ENCODE data around the gene SRPK1. TPM values are rescaled to one million over a fixed set of nuclear protein-coding genes. Genes with fewer than 3 reads are reported as not detected.

SRPK1 gene
- total RNA-seq (2014; rRNA removed; shearing (Covaris generic); ENCODE audit: low replicate concordance): 94.4 and 104 TPM in 2 replicates

- peak; percentile 96 for DNase-seq
- H4K20me1 ChIP-seq (ENCODE audit: insufficient read depth, low read depth, low read length): peaks cover 9% of the 10 kb centered on the region; the same call in 1 of the 2 replicates
- H3K9ac ChIP-seq (ENCODE audit: low read length): peak within 1 kb of the TSS; percentile 95
- H3K4me3 ChIP-seq (ENCODE audit: low read length): peak within 1 kb of the TSS; percentile 89
- peak within 1 kb of the TSS; percentile 99 for H3K4me2 ChIP-seq (ENCODE audit: low read depth, low read length, poor library complexity, severe bottlenecking)
- peaks cover 29% of the 10 kb centered on the region for H3K4me1 ChIP-seq (ENCODE audit: low read length)
- H3K9me3 ChIP-seq (ENCODE audit: low read length): no peaks in the 10 kb centered on the region
- H3K27me3 ChIP-seq (ENCODE audit: low read length): no peaks in the 10 kb centered on the region
- H3K79me2 ChIP-seq (ENCODE audit: low read length): peaks cover 50% of the 10 kb centered on the region
- peak within 1 kb of the TSS; percentile 98 for H2AFZ ChIP-seq (ENCODE audit: low read length)
- no peaks in the 10 kb centered on the region for H3K9me2 ChIP-seq (replicated peaks; ENCODE audit: insufficient read depth, low read length)
- peak within 1 kb of the TSS; percentile 39; the same call in 1 of the 2 replicates for H3K27ac ChIP-seq (ENCODE audit: low read length)
- peaks cover 31% of the 10 kb centered on the region for H3K36me3 ChIP-seq (ENCODE audit: insufficient read depth, low read length)
These were observed at the start of gene SRPK1 for GRCh38 chr6:35920793-35921732. Gene SRPK1, minus strand, starts transcription at chr6:35921098. Its CDS starts 42 bp downstream, at chr6:35921056.

GRCh38 chr6:35970181-35970580 lies 49.3 kb upstream of the SRPK1 start:
- H3K27me3 ChIP-seq (ENCODE audit: low read length): no peaks in the 10 kb centered on the region
- no peaks in the 10 kb centered on the region for H4K20me1 ChIP-seq (ENCODE audit: insufficient read depth, low read depth, low read length)
- H3K4me1 ChIP-seq (ENCODE audit: low read length): no peaks in the 10 kb centered on the region
- H3K4me2 ChIP-seq (ENCODE audit: low read depth, low read length, poor library complexity, severe bottlenecking): no peak overlapping the region
- H3K9me3 ChIP-seq (ENCODE audit: low read length): no peaks in the 10 kb centered on the region
- H3K36me3 ChIP-seq (ENCODE audit: insufficient read depth, low read length): no peaks in the 10 kb centered on the region
- no peak overlapping the region for H3K4me3 ChIP-seq (ENCODE audit: low read length)
- no peak overlapping the region for H2AFZ ChIP-seq (ENCODE audit: low read length)
- no peak overlapping the region for H3K9ac ChIP-seq (ENCODE audit: low read length)
- no peaks in the 10 kb centered on the region for H3K9me2 ChIP-seq (replicated peaks; ENCODE audit: insufficient read depth, low read length)
- H3K79me2 ChIP-seq (ENCODE audit: low read length): no peaks in the 10 kb centered on the region
- H3K27ac ChIP-seq (ENCODE audit: low read length): no peak overlapping the region
- DNase-seq: no peak

- Histone ChIP-seq H4K20me1 (ENCODE audit: insufficient read depth, low read depth, low read length) (no peaks in the 10 kb centered on the region), H3K79me2 (ENCODE audit: low read length) (no peaks in the 10 kb centered on the region), H3K4me1 (ENCODE audit: low read length) (no peaks in the 10 kb centered on the region), H3K27me3 (ENCODE audit: low read length) (no peaks in the 10 kb centered on the region), H2AFZ (ENCODE audit: low read length) (no peak overlapping the region), H3K36me3 (ENCODE audit: insufficient read depth, low read length) (no peaks in the 10 kb centered on the region), H3K9me3 (ENCODE audit: low read length) (no peaks in the 10 kb centered on the region), H3K4me2 (ENCODE audit: low read depth, low read length, poor library complexity, severe bottlenecking) (no peak overlapping the region), H3K27ac (ENCODE audit: low read length) (no peak overlapping the region), H3K9ac (ENCODE audit: low read length) (no peak overlapping the region), H3K9me2 (replicated peaks; ENCODE audit: insufficient read depth, low read length) (no peaks in the 10 kb centered on the region), H3K4me3 (ENCODE audit: low read length) (no peak overlapping the region)
- no peak for DNase-seq
These were observed 48.7 kb upstream of the SRPK1 start for GRCh38 chr6:35969646-35970045.

GRCh38 chr6:35968821-35969220 lies 47.9 kb upstream of the SRPK1 start:
- H3K9ac ChIP-seq (ENCODE audit: low read length): no peak overlapping the region
- H3K27me3 ChIP-seq (ENCODE audit: low read length): no peaks in the 10 kb centered on the region
- H4K20me1 ChIP-seq (ENCODE audit: insufficient read depth, low read depth, low read length): no peaks in the 10 kb centered on the region
- no peak overlapping the region for H3K4me3 ChIP-seq (ENCODE audit: low read length)
- no peaks in the 10 kb centered on the region for H3K9me2 ChIP-seq (replicated peaks; ENCODE audit: insufficient read depth, low read length)
- H3K4me1 ChIP-seq (ENCODE audit: low read length): no peaks in the 10 kb centered on the region
- H2AFZ ChIP-seq (ENCODE audit: low read length): no peak overlapping the region
- H3K9me3 ChIP-seq (ENCODE audit: low read length): no peaks in the 10 kb centered on the region
- no peak overlapping the region for H3K27ac ChIP-seq (ENCODE audit: low read length)
- H3K4me2 ChIP-seq (ENCODE audit: low read depth, low read length, poor library complexity, severe bottlenecking): no peak overlapping the region
- no peaks in the 10 kb centered on the region for H3K36me3 ChIP-seq (ENCODE audit: insufficient read depth, low read length)
- DNase-seq: no peak
- no peaks in the 10 kb centered on the region for H3K79me2 ChIP-seq (ENCODE audit: low read length)

- Histone ChIP-seq H3K4me2 (ENCODE audit: low read depth, low read length, poor library complexity, severe bottlenecking) (no peak overlapping the region), H3K4me3 (ENCODE audit: low read length) (no peak overlapping the region), H2AFZ (ENCODE audit: low read length) (no peak overlapping the region), H3K9ac (ENCODE audit: low read length) (no peak overlapping the region), H3K4me1 (ENCODE audit: low read length) (no peaks in the 10 kb centered on the region), H3K9me3 (ENCODE audit: low read length) (no peaks in the 10 kb centered on the region), H3K36me3 (ENCODE audit: insufficient read depth, low read length) (no peaks in the 10 kb centered on the region), H3K79me2 (ENCODE audit: low read length) (no peaks in the 10 kb centered on the region), H3K27me3 (ENCODE audit: low read length) (no peaks in the 10 kb centered on the region), H3K27ac (ENCODE audit: low read length) (no peak overlapping the region), H3K9me2 (replicated peaks; ENCODE audit: insufficient read depth, low read length) (no peaks in the 10 kb centered on the region), H4K20me1 (ENCODE audit: insufficient read depth, low read depth, low read length) (no peaks in the 10 kb centered on the region)
- DNase-seq: no peak
These were observed 46.3 kb upstream of the SRPK1 start for GRCh38 chr6:35967076-35967774.

- Histone ChIP-seq H2AFZ (ENCODE audit: low read length) (no peak overlapping the region), H3K79me2 (ENCODE audit: low read length) (no peaks in the 10 kb centered on the region), H3K9me2 (replicated peaks; ENCODE audit: insufficient read depth, low read length) (no peaks in the 10 kb centered on the region), H4K20me1 (ENCODE audit: insufficient read depth, low read depth, low read length) (no peaks in the 10 kb centered on the region), H3K9ac (ENCODE audit: low read length) (no peak overlapping the region), H3K4me1 (ENCODE audit: low read length) (no peaks in the 10 kb centered on the region), H3K27ac (ENCODE audit: low read length) (no peak overlapping the region), H3K27me3 (ENCODE audit: low read length) (no peaks in the 10 kb centered on the region), H3K36me3 (ENCODE audit: insufficient read depth, low read length) (no peaks in the 10 kb centered on the region), H3K9me3 (ENCODE audit: low read length) (no peaks in the 10 kb centered on the region), H3K4me2 (ENCODE audit: low read depth, low read length, poor library complexity, severe bottlenecking) (no peak overlapping the region), H3K4me3 (ENCODE audit: low read length) (no peak overlapping the region)
- DNase-seq: no peak
These were observed 42.1 kb upstream of the SRPK1 start for GRCh38 chr6:35962779-35963560.

GRCh38 chr6:35960187-35960586 lies 39.3 kb upstream of the SRPK1 start:
- H3K4me1 ChIP-seq (ENCODE audit: low read length): no peaks in the 10 kb centered on the region
- no peak overlapping the region for H3K9ac ChIP-seq (ENCODE audit: low read length)
- no peaks in the 10 kb centered on the region for H3K9me3 ChIP-seq (ENCODE audit: low read length)
- H3K79me2 ChIP-seq (ENCODE audit: low read length): no peaks in the 10 kb centered on the region
- no peak overlapping the region for H3K4me2 ChIP-seq (ENCODE audit: low read depth, low read length, poor library complexity, severe bottlenecking)
- H3K9me2 ChIP-seq (replicated peaks; ENCODE audit: insufficient read depth, low read length): no peaks in the 10 kb centered on the region
- H4K20me1 ChIP-seq (ENCODE audit: insufficient read depth, low read depth, low read length): no peaks in the 10 kb centered on the region
- H3K27me3 ChIP-seq (ENCODE audit: low read length): no peaks in the 10 kb centered on the region
- H3K36me3 ChIP-seq (ENCODE audit: insufficient read depth, low read length): no peaks in the 10 kb centered on the region
- no peak for DNase-seq
- no peak overlapping the region for H3K4me3 ChIP-seq (ENCODE audit: low read length)
- H2AFZ ChIP-seq (ENCODE audit: low read length): no peak overlapping the region
- H3K27ac ChIP-seq (ENCODE audit: low read length): no peak overlapping the region

Measured in Karpas-422 (cell line).